ENCODE data around the gene SLC17A2.
"Not testable (repeated sequence)": the region's sequence is repeated elsewhere in the genome, so short reads cannot be mapped to it uniquely, and the experiment has no call there.

Gene SLC17A2

DNA sequence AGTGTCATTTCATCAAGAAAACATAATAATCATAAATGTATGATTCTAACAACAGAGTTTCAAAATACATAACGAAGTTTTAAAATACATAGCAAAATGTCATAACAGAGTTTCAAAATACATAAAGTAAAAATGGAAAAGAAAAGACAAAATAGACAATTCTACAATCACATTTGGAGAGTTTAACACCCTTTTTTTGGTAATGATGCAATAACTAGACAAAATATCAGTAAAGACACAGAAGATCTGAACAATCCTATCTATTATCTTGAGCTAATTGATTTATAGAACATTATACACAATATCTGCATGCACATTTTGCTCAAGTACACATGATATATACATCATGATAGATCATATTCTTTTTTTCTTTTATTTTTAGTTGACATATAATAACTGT is 13.4 kb upstream of the SLC17A2 start:
- Histone ChIP-seq H3K36me3 (ENCODE audit: insufficient read depth, low read length) (no peaks in the 10 kb centered on the region), H3K9me3 (ENCODE audit: control insufficient read depth, insufficient read depth, low read length) (no peaks in the 10 kb centered on the region), H3K4me1 (ENCODE audit: insufficient read depth, low read length) (no peaks in the 10 kb centered on the region), H3K9ac (ENCODE audit: low read depth, low read length) (no peak overlapping the region)

DNA sequence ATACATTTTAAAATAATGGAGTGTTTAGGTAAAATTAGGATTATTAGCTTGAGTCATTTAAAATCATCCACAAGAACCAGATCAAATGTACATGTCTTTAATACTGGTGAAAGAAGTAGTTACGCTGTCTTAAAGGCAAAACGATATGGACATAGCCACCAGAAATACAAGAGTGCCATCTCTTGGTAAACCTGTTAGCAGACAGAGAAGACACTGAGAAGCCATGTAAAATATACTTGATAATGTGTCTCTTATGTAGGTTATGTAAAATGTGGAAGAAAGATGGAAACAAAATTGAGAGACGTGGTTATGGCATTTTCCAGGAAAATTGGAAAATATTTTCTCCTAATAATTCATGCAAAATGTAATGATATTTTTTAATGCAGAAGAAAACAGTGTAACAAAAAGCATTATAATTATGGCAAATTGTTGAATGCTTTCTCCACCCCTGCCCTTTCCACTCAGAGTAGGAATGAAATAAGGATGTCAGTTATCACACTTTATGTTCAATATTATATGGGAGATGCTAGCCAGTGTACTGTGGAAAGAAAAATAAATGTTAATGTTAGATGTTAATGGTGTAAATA is 12.2 kb upstream of the SLC17A2 start:
- Histone ChIP-seq H3K36me3 (ENCODE audit: insufficient read depth, low read length) (no peaks in the 10 kb centered on the region), H3K4me1 (ENCODE audit: insufficient read depth, low read length) (no peaks in the 10 kb centered on the region), H3K9me3 (ENCODE audit: control insufficient read depth, insufficient read depth, low read length) (no peaks in the 10 kb centered on the region), H3K9ac (ENCODE audit: low read depth, low read length) (no peak overlapping the region)

DNA sequence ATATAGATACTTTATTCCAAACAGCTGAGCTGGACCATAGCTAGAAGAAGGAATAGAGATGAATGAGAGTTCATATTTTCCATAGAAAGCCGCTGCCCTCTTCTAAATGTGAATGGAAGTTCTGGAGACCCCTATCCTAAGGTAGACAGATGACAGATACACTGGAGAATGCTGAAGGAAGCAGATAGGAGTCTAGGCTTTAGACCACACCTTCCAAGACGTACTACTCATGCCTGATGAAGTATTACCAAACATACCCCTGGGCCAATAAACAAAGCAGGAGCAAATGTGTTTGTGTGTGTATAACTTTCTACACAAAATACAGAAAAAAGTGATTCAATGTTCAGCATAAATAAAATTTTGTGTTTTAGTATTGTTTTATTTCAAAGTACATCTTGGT is 9.1 kb upstream of the SLC17A2 start:
- Histone ChIP-seq H3K9ac (ENCODE audit: low read depth, low read length) (no peak overlapping the region), H3K4me1 (ENCODE audit: insufficient read depth, low read length) (no peaks in the 10 kb centered on the region), H3K36me3 (ENCODE audit: insufficient read depth, low read length) (no peaks in the 10 kb centered on the region), H3K9me3 (ENCODE audit: control insufficient read depth, insufficient read depth, low read length) (no peaks in the 10 kb centered on the region)

DNA sequence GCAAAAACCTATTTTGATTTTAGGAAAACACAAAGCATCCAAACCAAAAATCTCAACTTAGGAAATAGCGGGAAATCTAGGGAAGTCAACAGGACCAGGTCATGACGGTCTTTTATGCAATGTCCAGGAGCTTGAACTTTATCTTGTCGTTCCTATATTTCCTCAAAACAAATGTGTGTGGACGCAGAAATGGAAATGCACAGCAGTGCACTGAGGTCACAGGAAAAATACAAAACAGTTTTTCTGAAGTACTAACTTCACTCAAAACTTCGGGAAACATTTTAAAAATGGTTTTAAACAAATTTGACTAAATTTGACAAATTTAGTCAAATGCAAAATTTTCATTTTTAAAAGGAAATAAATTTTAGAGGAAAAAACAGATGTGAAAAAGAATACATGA is 5.5 kb upstream of the SLC17A2 start:
- Histone ChIP-seq H3K9me3 (ENCODE audit: control insufficient read depth, insufficient read depth, low read length) (no peaks in the 10 kb centered on the region), H3K36me3 (ENCODE audit: insufficient read depth, low read length) (no peaks in the 10 kb centered on the region), H3K9ac (ENCODE audit: low read depth, low read length) (no peak overlapping the region), H3K4me1 (ENCODE audit: insufficient read depth, low read length) (no peaks in the 10 kb centered on the region)

DNA sequence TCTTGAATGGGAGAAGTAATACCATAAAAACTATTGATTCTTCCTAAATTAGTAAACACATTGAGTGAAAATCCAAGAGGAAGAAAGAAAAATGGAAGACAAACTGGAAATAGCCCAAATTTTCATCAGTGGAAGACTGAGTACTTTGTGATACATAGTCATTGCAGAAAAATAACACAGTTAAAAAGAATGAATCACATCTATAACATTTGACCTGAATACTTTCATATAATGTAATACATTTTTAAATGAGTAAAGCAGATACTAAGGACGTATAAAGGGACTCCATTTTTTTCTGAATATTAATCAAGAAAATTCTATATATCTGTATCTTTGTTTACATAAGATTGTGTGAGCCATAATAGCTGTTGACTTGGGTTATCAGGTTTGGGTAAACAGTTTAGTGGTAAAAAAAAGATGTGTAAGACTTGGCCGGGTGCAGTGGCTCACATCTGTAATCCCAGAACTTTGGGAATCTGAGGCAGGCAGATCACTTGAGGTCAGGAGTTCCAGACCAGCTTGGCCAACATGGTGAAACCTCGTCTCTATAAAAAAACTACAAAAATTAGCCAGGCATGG is 4.3 kb upstream of the SLC17A2 start:
- H3K36me3 ChIP-seq (ENCODE audit: insufficient read depth, low read length), result no peaks in the 10 kb centered on the region
- no peak overlapping the region for H3K9ac ChIP-seq (ENCODE audit: low read depth, low read length)
- H3K9me3 ChIP-seq (ENCODE audit: control insufficient read depth, insufficient read depth, low read length), result no peaks in the 10 kb centered on the region
- H3K4me1 ChIP-seq (ENCODE audit: insufficient read depth, low read length), result no peaks in the 10 kb centered on the region

DNA sequence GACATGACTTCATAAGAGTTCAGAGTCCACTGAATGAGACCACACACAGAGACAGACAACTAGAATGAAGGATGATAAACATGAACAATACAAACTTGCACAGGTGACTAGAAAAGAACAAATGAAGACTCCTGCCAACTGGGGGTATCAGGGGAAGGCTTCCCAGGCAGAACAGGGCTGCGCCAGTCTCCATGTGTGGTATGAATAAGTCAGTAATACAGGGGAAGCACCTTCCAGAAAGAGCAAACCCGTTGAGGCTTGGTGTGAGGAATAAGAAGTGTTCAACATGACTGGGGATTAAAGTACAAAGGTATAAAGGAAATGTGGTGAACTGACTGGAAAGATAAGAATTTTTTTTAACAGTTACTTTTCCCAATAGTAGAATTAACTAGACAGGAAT is 3.7 kb upstream of the SLC17A2 start:
- no peak overlapping the region for H3K9ac ChIP-seq (ENCODE audit: low read depth, low read length)
- no peaks in the 10 kb centered on the region for H3K4me1 ChIP-seq (ENCODE audit: insufficient read depth, low read length)
- no peaks in the 10 kb centered on the region for H3K36me3 ChIP-seq (ENCODE audit: insufficient read depth, low read length)
- H3K9me3 ChIP-seq (ENCODE audit: control insufficient read depth, insufficient read depth, low read length), result no peaks in the 10 kb centered on the region

DNA sequence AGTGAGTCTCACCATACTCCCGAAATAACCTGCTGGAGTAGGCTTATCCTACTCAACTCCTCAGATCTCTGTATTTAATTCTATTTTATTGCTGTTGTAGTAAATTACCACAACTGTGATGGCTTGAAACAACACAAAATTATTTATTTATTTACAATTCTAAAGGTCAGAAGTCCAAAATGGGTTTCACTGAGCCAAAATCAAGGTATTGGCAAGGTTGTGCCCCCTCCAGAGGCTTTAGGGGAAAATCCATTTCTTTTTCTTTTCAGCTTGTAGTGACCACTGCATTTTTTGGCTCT is 869 bp upstream of the SLC17A2 start:
- Histone ChIP-seq H3K4me1 (ENCODE audit: insufficient read depth, low read length) (no peaks in the 10 kb centered on the region), H3K9ac (ENCODE audit: low read depth, low read length) (no peak overlapping the region), H3K9me3 (ENCODE audit: control insufficient read depth, insufficient read depth, low read length) (no peaks in the 10 kb centered on the region), H3K36me3 (ENCODE audit: insufficient read depth, low read length) (no peaks in the 10 kb centered on the region)

DNA sequence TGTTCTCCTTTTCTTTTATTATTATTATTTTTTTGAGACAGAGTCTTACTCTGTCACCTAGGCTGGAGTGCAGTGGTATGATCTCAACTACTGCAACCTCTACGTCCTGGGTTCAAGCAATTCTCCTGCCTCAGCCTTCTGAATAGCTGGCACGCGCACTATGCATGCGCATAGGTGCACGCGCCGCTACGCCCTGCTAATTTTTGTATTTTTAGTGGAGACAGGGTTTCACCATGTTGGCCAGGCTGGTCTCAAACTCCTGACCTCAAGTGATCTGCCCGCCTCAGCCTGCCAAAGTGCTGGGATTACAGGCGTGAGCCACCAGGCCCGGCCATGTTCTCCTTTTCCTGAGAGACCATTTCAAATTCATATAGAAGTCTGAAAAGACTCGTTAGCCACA is 706 bp downstream of the SLC17A2 start:
- H3K9me3 ChIP-seq (ENCODE audit: control insufficient read depth, insufficient read depth, low read length); H3K36me3 ChIP-seq (ENCODE audit: insufficient read depth, low read length); H3K9ac ChIP-seq (ENCODE audit: low read depth, low read length); H3K4me1 ChIP-seq (ENCODE audit: insufficient read depth, low read length): not testable (repeated sequence)

DNA sequence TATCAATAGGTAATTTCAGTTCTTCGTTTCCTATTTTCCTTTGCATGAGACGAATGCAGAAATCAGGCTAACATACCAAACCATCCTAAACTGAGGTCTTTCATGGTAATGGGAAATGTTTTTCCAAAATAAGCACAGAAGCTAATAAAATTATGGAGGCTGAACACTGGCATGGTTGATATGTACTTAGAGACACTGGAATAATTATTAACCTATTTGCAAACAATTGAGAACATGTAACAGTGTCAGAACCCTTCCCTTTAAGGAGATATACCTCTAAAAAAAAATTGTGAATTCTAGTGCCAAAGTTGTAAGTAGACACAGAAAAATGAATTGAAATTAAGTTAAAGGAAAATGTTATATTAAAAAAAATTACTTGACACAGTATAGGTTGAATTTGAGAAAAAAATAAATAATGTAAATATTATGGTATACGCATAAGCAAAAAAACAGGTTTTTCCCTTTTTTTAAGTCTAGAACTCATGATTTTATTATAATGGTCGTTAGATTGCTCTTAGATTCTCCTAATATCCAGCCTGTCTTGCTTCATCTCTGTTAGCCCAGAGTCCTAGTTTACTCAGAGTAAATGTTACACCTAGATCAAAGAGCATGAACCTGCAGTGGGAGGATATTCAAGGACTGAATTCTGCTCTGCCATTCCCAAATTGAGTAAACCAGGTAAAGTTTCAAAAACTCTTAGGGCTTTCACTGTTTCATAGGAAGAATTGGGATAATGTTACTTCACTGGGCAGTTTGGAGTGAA is 1.7 kb downstream of the SLC17A2 start:
- H3K36me3 ChIP-seq (ENCODE audit: insufficient read depth, low read length), result no peaks in the 10 kb centered on the region
- H3K9me3 ChIP-seq (ENCODE audit: control insufficient read depth, insufficient read depth, low read length), result no peaks in the 10 kb centered on the region
- H3K4me1 ChIP-seq (ENCODE audit: insufficient read depth, low read length), result no peaks in the 10 kb centered on the region
- H3K9ac ChIP-seq (ENCODE audit: low read depth, low read length), result no peak overlapping the region

DNA sequence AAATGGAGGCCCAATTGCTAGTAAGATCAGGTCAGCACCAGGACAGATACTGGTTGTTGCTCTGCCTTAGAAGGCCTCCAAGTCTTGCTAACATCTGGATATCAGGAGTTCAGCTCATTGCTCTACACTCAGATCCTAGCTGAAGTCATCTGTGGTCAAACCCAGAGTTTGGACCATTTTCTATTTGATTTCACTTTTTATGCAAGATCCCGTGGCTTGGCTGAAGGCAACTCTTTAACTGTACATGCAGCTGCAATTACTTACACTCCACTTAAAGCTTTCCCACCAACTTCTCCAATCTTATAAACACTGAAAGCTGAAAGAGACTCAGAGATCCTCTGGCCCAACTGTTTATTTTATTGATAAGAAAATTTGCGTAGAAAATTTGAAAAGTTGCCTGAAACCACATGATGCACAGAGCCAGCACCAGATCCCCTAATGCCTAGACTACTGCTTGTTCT is 2.7 kb downstream of the SLC17A2 start:
- no peaks in the 10 kb centered on the region for H3K36me3 ChIP-seq (ENCODE audit: insufficient read depth, low read length)
- H3K9me3 ChIP-seq (ENCODE audit: control insufficient read depth, insufficient read depth, low read length), result no peaks in the 10 kb centered on the region
- H3K4me1 ChIP-seq (ENCODE audit: insufficient read depth, low read length), result no peaks in the 10 kb centered on the region
- H3K9ac ChIP-seq (ENCODE audit: low read depth, low read length), result no peak overlapping the region

DNA sequence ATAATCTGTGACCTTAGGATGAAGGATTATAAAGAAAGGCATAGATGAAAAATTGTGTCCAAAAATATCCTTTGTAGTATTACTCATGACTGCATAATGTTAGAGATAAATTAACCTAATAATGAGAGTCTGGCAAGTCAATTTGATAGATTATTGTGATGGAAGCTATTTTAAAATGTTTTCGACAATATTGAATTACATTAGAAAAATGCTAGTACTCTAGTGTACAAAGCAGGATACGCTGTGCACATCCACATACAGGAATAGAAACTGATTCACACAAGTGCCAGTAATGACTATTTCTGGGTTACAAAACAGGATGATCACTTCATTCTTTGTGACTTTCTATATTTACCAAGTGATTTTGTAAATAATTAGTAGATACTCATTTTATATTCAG is 3.3 kb downstream of the SLC17A2 start:
- H3K9me3 ChIP-seq (ENCODE audit: control insufficient read depth, insufficient read depth, low read length), result no peaks in the 10 kb centered on the region
- no peaks in the 10 kb centered on the region for H3K36me3 ChIP-seq (ENCODE audit: insufficient read depth, low read length)
- no peak overlapping the region for H3K9ac ChIP-seq (ENCODE audit: low read depth, low read length)
- H3K4me1 ChIP-seq (ENCODE audit: insufficient read depth, low read length), result no peaks in the 10 kb centered on the region

DNA sequence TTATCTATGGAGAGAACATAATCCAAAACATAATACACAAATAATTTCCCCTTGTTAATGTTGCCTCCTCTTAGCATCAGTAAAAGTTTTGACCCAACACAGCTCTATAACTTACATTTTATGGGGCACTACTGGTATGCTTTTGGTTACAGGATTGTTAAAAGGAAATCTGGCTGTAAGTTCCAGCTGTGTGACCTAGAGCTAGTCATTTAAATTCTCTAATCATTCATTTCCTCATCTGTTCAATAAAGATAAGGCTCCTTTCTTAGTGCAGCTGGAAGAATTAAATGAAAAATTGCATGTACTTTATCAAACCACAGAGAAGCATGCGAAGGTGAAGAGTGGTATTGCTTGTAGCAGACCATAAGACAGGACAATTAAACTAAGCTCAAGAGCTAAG is 4.6 kb downstream of the SLC17A2 start:
- no peaks in the 10 kb centered on the region for H3K36me3 ChIP-seq (ENCODE audit: insufficient read depth, low read length)
- H3K4me1 ChIP-seq (ENCODE audit: insufficient read depth, low read length), result no peaks in the 10 kb centered on the region
- H3K9me3 ChIP-seq (ENCODE audit: control insufficient read depth, insufficient read depth, low read length), result no peaks in the 10 kb centered on the region
- H3K9ac ChIP-seq (ENCODE audit: low read depth, low read length), result no peak overlapping the region

DNA sequence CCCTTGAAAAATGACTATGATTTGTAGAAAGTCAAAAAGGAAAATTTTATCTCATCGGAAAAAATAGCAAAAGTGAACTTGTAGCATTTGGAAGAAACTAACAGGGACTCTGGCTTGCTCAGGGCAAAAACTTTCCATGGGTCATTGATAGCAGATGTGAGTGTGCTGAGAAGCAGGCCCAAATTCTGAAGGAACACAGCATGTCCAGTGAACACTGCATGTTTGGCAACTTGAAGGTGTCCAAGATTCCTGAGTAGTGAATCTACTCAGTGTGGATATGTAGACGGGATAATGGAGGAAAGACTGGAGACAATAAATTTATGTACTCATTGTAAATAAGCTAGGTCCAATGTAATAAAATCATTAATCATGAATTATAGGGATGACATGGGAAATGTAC is 8.2 kb downstream of the SLC17A2 start:
- no peaks in the 10 kb centered on the region for H3K9me3 ChIP-seq (ENCODE audit: control insufficient read depth, insufficient read depth, low read length)
- no peaks in the 10 kb centered on the region for H3K4me1 ChIP-seq (ENCODE audit: insufficient read depth, low read length)
- H3K9ac ChIP-seq (ENCODE audit: low read depth, low read length), result no peak overlapping the region
- H3K36me3 ChIP-seq (ENCODE audit: insufficient read depth, low read length), result no peaks in the 10 kb centered on the region

DNA sequence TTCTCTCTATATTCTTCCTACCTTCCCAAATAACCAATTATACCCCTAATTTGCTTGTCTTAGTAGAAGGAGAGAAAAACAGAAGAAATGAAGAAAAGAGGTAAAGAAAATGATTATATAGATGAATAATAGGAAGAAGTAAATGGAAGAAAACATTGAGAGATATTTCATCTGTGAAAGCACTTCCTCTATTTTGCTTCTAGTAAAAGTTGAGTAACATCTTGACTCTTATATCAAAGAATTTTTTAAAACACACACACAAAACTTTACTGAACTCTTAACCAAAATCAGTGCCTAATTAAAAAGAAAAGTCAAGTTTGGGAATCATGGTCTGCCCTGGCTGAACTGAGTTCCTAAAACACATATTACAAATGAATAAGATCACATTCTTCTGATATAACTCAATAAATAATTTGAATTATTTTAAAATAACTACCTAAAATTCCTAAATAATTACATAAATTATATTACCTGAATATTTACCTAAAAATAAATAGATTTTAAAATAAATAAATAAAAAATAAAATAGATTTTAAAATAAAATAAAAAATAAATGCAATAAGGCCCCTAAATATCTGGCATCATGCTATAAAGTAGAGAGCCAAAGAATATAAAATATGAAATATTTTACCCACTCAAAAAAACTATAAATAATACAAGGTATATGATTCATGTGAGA is 8.8 kb downstream of the SLC17A2 start:
- H3K36me3 ChIP-seq (ENCODE audit: insufficient read depth, low read length), result no peaks in the 10 kb centered on the region
- H3K9me3 ChIP-seq (ENCODE audit: control insufficient read depth, insufficient read depth, low read length), result no peaks in the 10 kb centered on the region
- H3K9ac ChIP-seq (ENCODE audit: low read depth, low read length), result no peak overlapping the region
- no peaks in the 10 kb centered on the region for H3K4me1 ChIP-seq (ENCODE audit: insufficient read depth, low read length)

DNA sequence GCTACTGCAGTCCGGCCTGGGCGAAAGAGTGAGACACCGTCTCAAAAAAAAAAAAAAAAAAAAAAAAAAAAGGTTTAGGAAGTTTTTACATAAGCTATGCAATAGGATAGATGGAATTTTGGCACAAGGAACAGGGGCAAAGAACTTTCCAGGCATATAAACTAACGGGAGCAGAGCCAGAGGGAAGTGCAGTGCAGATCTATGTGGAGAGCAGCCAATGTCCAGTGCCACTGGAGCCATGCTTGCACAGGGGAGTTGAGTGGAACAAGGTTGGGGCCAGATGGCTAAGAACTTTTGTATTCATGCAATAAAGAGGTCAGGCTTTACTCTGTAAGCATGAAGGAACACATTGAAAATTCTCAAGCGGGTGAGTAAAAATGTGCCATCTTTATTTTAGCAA is 10.8 kb downstream of the SLC17A2 start:
- H3K9me3 ChIP-seq (ENCODE audit: control insufficient read depth, insufficient read depth, low read length), result no peaks in the 10 kb centered on the region
- no peaks in the 10 kb centered on the region for H3K36me3 ChIP-seq (ENCODE audit: insufficient read depth, low read length)
- H3K4me1 ChIP-seq (ENCODE audit: insufficient read depth, low read length), result no peaks in the 10 kb centered on the region
- H3K9ac ChIP-seq (ENCODE audit: low read depth, low read length), result no peak overlapping the region
